ENCODE data around the gene BANF2. TPM values are rescaled to one million over a fixed set of nuclear protein-coding genes. Genes with fewer than 3 reads are reported as not detected.
"Not testable (repeated sequence)": the region's sequence is repeated elsewhere in the genome, so short reads cannot be mapped to it uniquely, and the experiment has no call there.

Gene BANF2
- total and polyA plus RNA-seq, 5 experiments from 2014 or later: not detected

GRCh38 chr20:17657898-17658647 is 41.7 kb upstream of the BANF2 start:
- H3K27ac Mint-ChIP-seq: peak overlapping the region in 3 of 10 donors; percentile 22 to 65 (median 36)

GRCh38 chr20:17658648-17658993 is 41.1 kb upstream of the BANF2 start:
- DNase-seq: no peak
- POLR2A ChIA-PET: no interaction called here
- Mint-ChIP-seq H3K4me1 (peaks cover 0 to 31% (median 4%) of the 10 kb centered on the region in 4 donors), H3K9me3 (peaks cover 0 to 2% (median 0%) of the 10 kb centered on the region in 9 donors), H3K4me3 (no peak overlapping the region), H3K36me3 (peaks cover 4 to 42% (median 18%) of the 10 kb centered on the region in 3 donors), H3K27ac (no peak overlapping the region), H3K27me3 (no peaks in the 10 kb centered on the region)
- no peak for ATAC-seq

More at GRCh38 chr20:17657898-17658647, 41.7 kb upstream of the BANF2 start:
- no peak for DNase-seq
- Mint-ChIP-seq H3K4me1 (peaks cover 0 to 26% (median 4%) of the 10 kb centered on the region in 4 donors), H3K36me3 (peaks cover 4 to 42% (median 18%) of the 10 kb centered on the region in 3 donors), H3K4me3 (no peak overlapping the region), H3K27me3 (no peaks in the 10 kb centered on the region), H3K9me3 (peaks cover 0 to 2% (median 0%) of the 10 kb centered on the region in 9 donors)
- POLR2A ChIA-PET: no interaction called here
- no peak for ATAC-seq

- DNase-seq, ATAC-seq, H3K4me3 Mint-ChIP-seq, H3K27ac Mint-ChIP-seq, H3K27me3 Mint-ChIP-seq, POLR2A ChIA-PET, H3K9me3 Mint-ChIP-seq: not testable (repeated sequence)
- peaks cover 4 to 38% (median 7%) of the 10 kb centered on the region in 4 donors for H3K4me1 Mint-ChIP-seq
- H3K36me3 Mint-ChIP-seq: peaks cover 4 to 42% (median 18%) of the 10 kb centered on the region in 3 donors
Measured at GRCh38 chr20:17659344-17659743, 40.4 kb upstream of the BANF2 start.

GRCh38 chr20:17659801-17660200 is 40.0 kb upstream of the BANF2 start:
- Mint-ChIP-seq H3K27me3 (no peaks in the 10 kb centered on the region), H3K27ac (peak overlapping the region in 1 of 10 donors; percentile 11), H3K4me1 (peaks cover 4 to 43% (median 8%) of the 10 kb centered on the region in 4 donors), H3K36me3 (peaks cover 4 to 42% (median 18%) of the 10 kb centered on the region in 3 donors), H3K4me3 (no peak overlapping the region), H3K9me3 (peaks cover 0 to 2% (median 0%) of the 10 kb centered on the region in 9 donors)
- DNase-seq (no peak), ATAC-seq (no peak)
- POLR2A ChIA-PET: no interaction called here

- H3K9me3 Mint-ChIP-seq: peaks cover 0 to 2% (median 0%) of the 10 kb centered on the region in 9 donors
- H3K27ac Mint-ChIP-seq: no peak overlapping the region
- POLR2A ChIA-PET: no interaction called here
- no peak overlapping the region for H3K4me3 Mint-ChIP-seq
- DNase-seq: peak in 1 of 10 donors; percentile 24
- no peaks in the 10 kb centered on the region for H3K27me3 Mint-ChIP-seq
- peaks cover 4 to 42% (median 18%) of the 10 kb centered on the region in 3 donors for H3K36me3 Mint-ChIP-seq
- ATAC-seq: no peak
- peaks cover 9 to 48% (median 15%) of the 10 kb centered on the region in 4 donors for H3K4me1 Mint-ChIP-seq
Measured at GRCh38 chr20:17660667-17661066, 39.1 kb upstream of the BANF2 start.

GRCh38 chr20:17661121-17661744 is 38.5 kb upstream of the BANF2 start:
- Mint-ChIP-seq H3K4me3 (no peak overlapping the region), H3K4me1 (peaks cover 12 to 54% (median 20%) of the 10 kb centered on the region in 4 donors), H3K36me3 (peaks cover 4 to 40% (median 16%) of the 10 kb centered on the region in 3 donors), H3K27ac (peak overlapping the region in 1 of 10 donors; percentile 14), H3K27me3 (no peaks in the 10 kb centered on the region), H3K9me3 (peaks cover 0 to 2% (median 0%) of the 10 kb centered on the region in 9 donors)
- DNase-seq: peak in 1 of 10 donors; percentile 19
- no peak for ATAC-seq
- POLR2A ChIA-PET: no interaction called here

GRCh38 chr20:17662333-17663039 is 37.3 kb upstream of the BANF2 start:
- Mint-ChIP-seq H3K36me3 (peaks cover 4 to 28% (median 14%) of the 10 kb centered on the region in 3 donors), H3K4me1 (peaks cover 12 to 64% (median 22%) of the 10 kb centered on the region in 4 donors), H3K9me3 (peaks cover 0 to 2% (median 0%) of the 10 kb centered on the region in 9 donors), H3K27me3 (no peaks in the 10 kb centered on the region), H3K4me3 (peak overlapping the region in 1 of 10 donors; percentile 26), H3K27ac (peak overlapping the region in 4 of 10 donors; percentile 1 to 37 (median 20))
- no peak for DNase-seq
- no peak for ATAC-seq
- POLR2A ChIA-PET: no interaction called here

- peaks cover 0 to 2% (median 0%) of the 10 kb centered on the region in 9 donors for H3K9me3 Mint-ChIP-seq
- H3K4me1 Mint-ChIP-seq: peaks cover 12 to 64% (median 22%) of the 10 kb centered on the region in 4 donors
- POLR2A ChIA-PET: no interaction called here
- DNase-seq (no peak), ATAC-seq (no peak)
- no peaks in the 10 kb centered on the region for H3K27me3 Mint-ChIP-seq
- H3K4me3 Mint-ChIP-seq: no peak overlapping the region
- H3K36me3 Mint-ChIP-seq: peaks cover 3 to 23% (median 13%) of the 10 kb centered on the region in 3 donors
- H3K27ac Mint-ChIP-seq: no peak overlapping the region
Measured at GRCh38 chr20:17663040-17663399, 36.7 kb upstream of the BANF2 start.

GRCh38 chr20:17663486-17663885 is 36.3 kb upstream of the BANF2 start:
- Mint-ChIP-seq H3K27ac (peak overlapping the region in 2 of 10 donors; percentile 29 to 57), H3K9me3 (peaks cover 0 to 2% (median 0%) of the 10 kb centered on the region in 9 donors), H3K27me3 (no peaks in the 10 kb centered on the region), H3K4me1 (peaks cover 12 to 64% (median 22%) of the 10 kb centered on the region in 4 donors), H3K4me3 (no peak overlapping the region), H3K36me3 (peaks cover 0 to 18% (median 8%) of the 10 kb centered on the region in 3 donors)
- DNase-seq (no peak), ATAC-seq (no peak)
- POLR2A ChIA-PET: no interaction called here

GRCh38 chr20:17664025-17664633 is 35.6 kb upstream of the BANF2 start:
- Mint-ChIP-seq H3K9me3 (no peaks in the 10 kb centered on the region), H3K27me3 (no peaks in the 10 kb centered on the region), H3K27ac (peak overlapping the region in 4 of 10 donors; percentile 10 to 60 (median 31)), H3K36me3 (peaks cover 0 to 13% (median 5%) of the 10 kb centered on the region in 3 donors), H3K4me3 (peak overlapping the region in 2 of 10 donors; percentile 10 to 26), H3K4me1 (peaks cover 12 to 64% (median 23%) of the 10 kb centered on the region in 4 donors)
- POLR2A ChIA-PET: no interaction called here
- no peak for ATAC-seq
- no peak for DNase-seq

GRCh38 chr20:17665756-17666155 is 34.0 kb upstream of the BANF2 start:
- ATAC-seq (no peak), DNase-seq (no peak)
- Mint-ChIP-seq H3K36me3 (peaks cover 0 to 3% (median 0%) of the 10 kb centered on the region in 3 donors), H3K27ac (peak overlapping the region in 2 of 10 donors; percentile 69 to 76), H3K4me1 (peaks cover 10 to 65% (median 23%) of the 10 kb centered on the region in 4 donors), H3K9me3 (no peaks in the 10 kb centered on the region), H3K4me3 (no peak overlapping the region), H3K27me3 (no peaks in the 10 kb centered on the region)
- POLR2A ChIA-PET: no interaction called here

GRCh38 chr20:17666481-17666880 is 33.3 kb upstream of the BANF2 start:
- ATAC-seq (no peak), DNase-seq (no peak)
- peak overlapping the region in 1 of 10 donors; percentile 8 for H3K27ac Mint-ChIP-seq
- POLR2A ChIA-PET: no interaction called here
- peaks cover 0 to 6% (median 0%) of the 10 kb centered on the region in 3 donors for H3K36me3 Mint-ChIP-seq
- H3K4me1 Mint-ChIP-seq: peaks cover 13 to 65% (median 23%) of the 10 kb centered on the region in 4 donors
- no peak overlapping the region for H3K4me3 Mint-ChIP-seq
- H3K27me3 Mint-ChIP-seq: no peaks in the 10 kb centered on the region
- H3K9me3 Mint-ChIP-seq: no peaks in the 10 kb centered on the region
